RWPE1 (cell line): ENCODE data around the gene POLR1C.

Source experiments
- CTCF ChIA-PET: fragments of 350-600 bp; sonication (Branson Sonifier 250); formaldehyde crosslinking; extraction: SDS; loops from one replicate; lab custom pipeline; 2021; lab: Yijun Ruan, JAX
- POLR2A ChIA-PET: fragments of 400-600 bp; formaldehyde crosslinking; extraction: SDS; loops from one replicate; lab custom pipeline; 2020; ENCODE audit warnings: antibody characterized with exemption; ENCODE audit not compliant: low non-redundant PET; lab: Yijun Ruan, JAX
- DNase-seq: peaks from one replicate; pipeline ENCODE4 v3.0.0; 2012; ENCODE audit warnings: low spot score
- H3K27ac ChIP-seq: fragments of 450-650 bp; 2 replicates; pipeline ENCODE4 v1.5.1; 2017
- CTCF ChIP-seq: fragments of 450-650 bp; conservative IDR thresholded peaks from 2 replicates; pipeline ENCODE4 v1.5.1; 2017; ENCODE audit warnings: low read depth, mild to moderate bottlenecking

POLR1C gene

GRCh38 chr6:43506667-43507471 lies 10.0 kb upstream of the POLR1C start:
- POLR2A ChIA-PET: interaction anchor here (1.5 kb wide), 1 partner anchor 10 kb away, joined by 4 read pairs; the partner anchor contains the start of genes POLR1C and YIPF3
- peak overlapping the region; percentile 36 for H3K27ac ChIP-seq
- CTCF ChIA-PET: interaction anchor here (0.6 to 3.7 kb wide), 22 partner anchors 10 to 1705 kb away, joined by 3 to 39 read pairs (median 4); partner anchors contain the start of genes DNPH1, POLR1C and YIPF3
- DNase-seq: peak; percentile 69
- peak; percentile 94 for TF ChIP-seq CTCF

- ChIA-PET CTCF (interaction anchor here (3.7 kb wide), 1 partner anchor 12 kb away, joined by 39 read pairs; no protein-coding TSS in a partner anchor), POLR2A (interaction anchor here (1.5 kb wide), 1 partner anchor 8 kb away, joined by 4 read pairs; the partner anchor contains the start of genes POLR1C and YIPF3)
- TF ChIP-seq CTCF: no peak
- no peak overlapping the region for H3K27ac ChIP-seq
- DNase-seq: no peak
These were observed 8.3 kb upstream of the POLR1C start for GRCh38 chr6:43508481-43509141.

GRCh38 chr6:43509142-43509983 lies 7.5 kb upstream of the POLR1C start:
- peak overlapping the region; percentile 80 for H3K27ac ChIP-seq
- CTCF ChIA-PET: interaction anchor here (0.6 to 1.1 kb wide), 2 partner anchors 75 to 280 kb away, joined by 3 read pairs; partner anchors contain the start of gene DNPH1
- POLR2A ChIA-PET: interaction anchor here (1.0 kb wide), 1 partner anchor 8 kb away, joined by 4 read pairs; no protein-coding TSS in a partner anchor
- TF ChIP-seq CTCF: no peak
- no peak for DNase-seq

GRCh38 chr6:43509984-43510826 lies 6.7 kb upstream of the POLR1C start, which contains the start of gene LRRC73:
TSS of gene LRRC73 (minus strand) at chr6:43510346. CDS start at chr6:43509785, 561 bp downstream.
- DNase-seq: peak; percentile 72
- TF ChIP-seq CTCF: no peak
- peak within 1 kb of the TSS; percentile 80 for H3K27ac ChIP-seq
- CTCF ChIA-PET: interaction anchor here (0.6 to 1.1 kb wide), 2 partner anchors 76 to 281 kb away, joined by 3 read pairs; partner anchors contain the start of gene DNPH1
- POLR2A ChIA-PET: interaction anchor here (1.0 kb wide), 1 partner anchor 9 kb away, joined by 4 read pairs; no protein-coding TSS in a partner anchor

GRCh38 chr6:43510827-43511163 lies 6.1 kb upstream of the POLR1C start:
- no peak for DNase-seq
- peak overlapping the region; percentile 80 for H3K27ac ChIP-seq
- POLR2A ChIA-PET: no interaction called here
- CTCF ChIA-PET: no interaction called here
- no peak for TF ChIP-seq CTCF
